Keratinocyte (primary cell): ENCODE measurements around the gene PLCL2. TPM values are rescaled to one million over a fixed set of nuclear protein-coding genes. Genes with fewer than 3 reads are reported as not detected.

Experiments used
- DNase-seq: peaks from one replicate; pipeline ENCODE4 v3.0.0-alpha.2; 2011; ENCODE audit warnings: low read depth, missing footprints, low spot score
- FAIRE-seq: peaks from 2 replicates; lab custom pipeline; 2011; peaks lifted over from hg19 to GRCh38; lab: Jason Lieb, UNC
- H2AFZ ChIP-seq: 2 replicates; pipeline ENCODE4 v1.6.0; 2012; ENCODE audit warnings: low read length, control low read depth, inconsistent platforms; ENCODE audit not compliant: control insufficient read depth
- H3K27ac ChIP-seq: 2 replicates; pipeline ENCODE4 v1.5.1; 2011; ENCODE audit warnings: low read length; ENCODE audit not compliant: control insufficient read depth, insufficient read depth
- H3K27me3 ChIP-seq: 3 replicates; pipeline ENCODE4 v1.6.0; 2011; ENCODE audit warnings: low read length; ENCODE audit not compliant: control insufficient read depth, insufficient read depth; ENCODE audit errors: extremely low read depth
- H3K36me3 ChIP-seq, 2 experiments: 2 replicates in 1 of 2; 3 replicates in 1 of 2; pipeline ENCODE4 v1.5.1; 2011; ENCODE audit warnings: low read length in 2 of 2, mild to moderate bottlenecking in 1 of 2; ENCODE audit not compliant: control insufficient read depth in 2 of 2, insufficient read depth in 2 of 2; ENCODE audit errors: extremely low read depth in 1 of 2
- H3K4me1 ChIP-seq: 3 replicates; pipeline ENCODE4 v1.5.1; 2011; ENCODE audit warnings: low read length; ENCODE audit not compliant: control insufficient read depth, insufficient read depth; ENCODE audit errors: extremely low read depth
- H3K4me2 ChIP-seq: 3 replicates; pipeline ENCODE4 v1.6.0; 2011; ENCODE audit warnings: low read depth, low read length; ENCODE audit not compliant: control insufficient read depth, insufficient read depth; ENCODE audit errors: extremely low read depth
- H3K4me3 ChIP-seq, 3 experiments: fragments of 200-600 bp in 1 of 3; sonication (generic) in 1 of 3; 2 replicates in 2 of 3; 3 replicates in 1 of 3; pipeline ENCODE4 v1.5.1; 2011 to 2016; ENCODE audit warnings: low read length in 3 of 3, mild to moderate bottlenecking in 3 of 3, control low read depth in 2 of 3, inconsistent platforms in 1 of 3, low read depth in 1 of 3, mixed read lengths in 1 of 3, mixed run types in 1 of 3, moderate library complexity in 1 of 3; ENCODE audit not compliant: control insufficient read depth in 2 of 3, insufficient read depth in 2 of 3; ENCODE audit errors: extremely low read depth in 1 of 3
- H3K79me2 ChIP-seq: 2 replicates; pipeline ENCODE4 v1.6.0; 2012; ENCODE audit warnings: low read length; ENCODE audit not compliant: control insufficient read depth, insufficient read depth
- H3K9ac ChIP-seq: 3 replicates; pipeline ENCODE4 v1.6.0; 2011; ENCODE audit warnings: low read length; ENCODE audit not compliant: control insufficient read depth, insufficient read depth; ENCODE audit errors: extremely low read depth
- H3K9me1 ChIP-seq: 3 replicates; pipeline ENCODE4 v1.6.0; 2011; ENCODE audit warnings: low read length; ENCODE audit not compliant: control insufficient read depth, insufficient read depth; ENCODE audit errors: extremely low read depth
- H3K9me3 ChIP-seq: 2 replicates; pipeline ENCODE4 v1.5.1; 2012; ENCODE audit warnings: low read depth, low read length; ENCODE audit not compliant: control insufficient read depth
- H4K20me1 ChIP-seq: 3 replicates; pipeline ENCODE4 v1.6.0; 2011; ENCODE audit warnings: low read length; ENCODE audit not compliant: control insufficient read depth, insufficient read depth; ENCODE audit errors: extremely low read depth
- EZH2 ChIP-seq: IDR thresholded peaks from one replicate; pipeline ENCODE4 v1.6.1; 2012; ENCODE audit warnings: inconsistent platforms, mild to moderate bottlenecking, low read length, moderate library complexity
- dilution Hi-C: fragments of 300-500 bp; cut with MboI; formaldehyde crosslinking; loops from one replicate; pipeline ENCODE4 v1.7.0; 2020; ENCODE audit warnings: low sequenced_read_pairs; ENCODE audit not compliant: extremely low pct_ligation_motif_present
- polyA plus RNA-seq, 5 experiments: library from polyadenylated mRNA; depleted of rRNA in 3 of 5; stranded (reverse) in 3 of 5; stranded (forward) in 1 of 5; unstranded in 1 of 5; fragments of >200 nt; gene quantifications; 1 replicate in 1 of 5; 2 replicates in 3 of 5; 3 replicates in 1 of 5; pipeline versions ENCODE4 v1.2.1 to v1.2.3, GENCODE V29; 2011 to 2012; ENCODE audit warnings: missing spikeins in 2 of 5, low read depth in 1 of 5, low replicate concordance in 1 of 5
- TF ChIP-seq, protein P1 (sequence below), 3 experiments: IDR thresholded peaks in 1 of 3; conservative IDR thresholded peaks in 1 of 3; optimal IDR thresholded peaks in 1 of 3; 2 replicates in 2 of 3; 3 replicates in 1 of 3; pipeline versions ENCODE3 to v1.5.1; 2011; ENCODE audit warnings: low read length in 3 of 3, mild to moderate bottlenecking in 3 of 3, moderate library complexity in 2 of 3, control low read depth in 1 of 3, inconsistent platforms in 1 of 3; ENCODE audit not compliant: insufficient read depth in 2 of 3; ENCODE audit errors: extremely low read depth in 1 of 3

The PLCL2 gene
- polyA plus RNA-seq, 1 donor (not counting 4 experiments of a cell fraction or from before 2014, with no cell fraction given), result 0.20 TPM

DNA sequence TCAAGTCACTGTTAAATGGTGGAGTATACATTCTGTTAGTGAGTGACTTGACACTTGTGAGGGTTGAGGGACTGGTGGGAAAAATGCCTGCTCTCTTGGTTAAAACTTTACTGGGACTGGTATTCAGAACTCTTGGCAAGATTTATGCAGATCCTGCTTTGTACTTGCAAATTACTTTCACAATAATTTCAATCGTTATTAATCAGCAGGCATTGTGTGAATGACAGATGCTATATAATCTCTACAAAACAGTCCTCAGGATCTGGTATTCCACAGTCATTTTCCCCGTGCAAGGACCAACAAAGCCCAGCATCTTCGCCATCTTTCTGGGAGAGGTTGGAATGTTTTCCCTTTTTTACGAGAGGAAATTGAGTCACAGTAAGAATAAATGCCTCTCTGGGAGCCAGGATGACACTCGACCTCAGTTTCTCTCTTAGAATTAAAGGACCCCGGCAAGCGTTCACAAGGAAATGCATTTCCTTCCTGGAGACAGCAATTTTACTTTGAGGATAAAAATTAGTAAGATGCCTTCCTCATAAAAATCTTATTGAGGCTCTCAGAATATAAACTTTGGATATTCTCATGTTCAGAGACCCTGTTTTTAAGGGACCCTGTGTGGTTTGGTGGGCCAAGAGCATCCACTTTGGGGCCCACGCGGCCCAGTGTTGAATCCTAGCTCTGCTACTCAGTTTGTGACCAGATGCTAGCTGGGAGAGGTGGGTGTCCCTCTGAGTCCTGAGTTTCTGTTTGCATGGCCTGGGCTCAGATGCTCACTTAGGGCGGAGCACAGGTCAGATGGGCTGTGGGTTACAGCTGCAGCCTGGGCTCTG lies 45.3 kb upstream of the PLCL2 start:
- Histone ChIP-seq H3K27me3 (no peaks in the 10 kb centered on the region), H3K9me1 (no peaks in the 10 kb centered on the region), H3K4me1 (no peaks in the 10 kb centered on the region), H3K27ac (no peak overlapping the region), H3K9me3 (no peaks in the 10 kb centered on the region), H4K20me1 (no peaks in the 10 kb centered on the region), H3K79me2 (no peaks in the 10 kb centered on the region), H3K4me3 (no peak overlapping the region), H3K9ac (no peak overlapping the region), H2AFZ (no peak overlapping the region), H3K4me2 (no peak overlapping the region), H3K36me3 (no peaks in the 10 kb centered on the region)
- FAIRE-seq (no peak), DNase-seq (no peak)
- dilution Hi-C loops, result no loop called here
- TF ChIP-seq EZH2, result no peak
- TF ChIP-seq, protein P1, sequence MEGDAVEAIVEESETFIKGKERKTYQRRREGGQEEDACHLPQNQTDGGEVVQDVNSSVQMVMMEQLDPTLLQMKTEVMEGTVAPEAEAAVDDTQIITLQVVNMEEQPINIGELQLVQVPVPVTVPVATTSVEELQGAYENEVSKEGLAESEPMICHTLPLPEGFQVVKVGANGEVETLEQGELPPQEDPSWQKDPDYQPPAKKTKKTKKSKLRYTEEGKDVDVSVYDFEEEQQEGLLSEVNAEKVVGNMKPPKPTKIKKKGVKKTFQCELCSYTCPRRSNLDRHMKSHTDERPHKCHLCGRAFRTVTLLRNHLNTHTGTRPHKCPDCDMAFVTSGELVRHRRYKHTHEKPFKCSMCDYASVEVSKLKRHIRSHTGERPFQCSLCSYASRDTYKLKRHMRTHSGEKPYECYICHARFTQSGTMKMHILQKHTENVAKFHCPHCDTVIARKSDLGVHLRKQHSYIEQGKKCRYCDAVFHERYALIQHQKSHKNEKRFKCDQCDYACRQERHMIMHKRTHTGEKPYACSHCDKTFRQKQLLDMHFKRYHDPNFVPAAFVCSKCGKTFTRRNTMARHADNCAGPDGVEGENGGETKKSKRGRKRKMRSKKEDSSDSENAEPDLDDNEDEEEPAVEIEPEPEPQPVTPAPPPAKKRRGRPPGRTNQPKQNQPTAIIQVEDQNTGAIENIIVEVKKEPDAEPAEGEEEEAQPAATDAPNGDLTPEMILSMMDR (optimal IDR thresholded peaks at IDR 0.05 in 1 of 3, IDR thresholded peaks at IDR 0.05 in 1 of 3, conservative IDR thresholded peaks at IDR 0.05 in 1 of 3; ENCODE audit: extremely low read depth in 1 of 3, insufficient read depth in 2 of 3, low read length in 3 of 3), result no peak

DNA sequence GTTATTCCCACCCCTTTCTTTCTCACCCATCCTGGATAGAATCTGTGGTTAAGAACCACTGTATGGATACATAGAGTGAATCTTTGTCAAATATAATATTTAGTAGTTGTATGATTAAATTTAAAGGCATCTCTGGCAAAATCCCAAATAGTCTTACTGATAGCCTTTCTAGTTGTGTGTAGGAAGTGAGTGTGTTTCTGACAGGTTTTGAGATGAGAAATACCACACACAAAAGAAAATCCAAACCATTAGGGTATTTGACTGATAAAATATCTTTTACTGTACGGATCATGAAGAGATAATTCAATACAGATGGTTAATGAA lies 44.7 kb upstream of the PLCL2 start:
- no peaks in the 10 kb centered on the region for H4K20me1 ChIP-seq
- H3K4me2 ChIP-seq, result no peak overlapping the region
- H3K9me3 ChIP-seq, result no peaks in the 10 kb centered on the region
- H3K9ac ChIP-seq, result no peak overlapping the region
- H3K4me3 ChIP-seq, result no peak overlapping the region
- H3K4me1 ChIP-seq, result no peaks in the 10 kb centered on the region
- FAIRE-seq (no peak), DNase-seq (no peak)
- H3K36me3 ChIP-seq, result no peaks in the 10 kb centered on the region
- no peak overlapping the region for H2AFZ ChIP-seq
- no peak for TF ChIP-seq EZH2
- TF ChIP-seq, protein P1 (optimal IDR thresholded peaks at IDR 0.05 in 1 of 3, IDR thresholded peaks at IDR 0.05 in 1 of 3, conservative IDR thresholded peaks at IDR 0.05 in 1 of 3; ENCODE audit: extremely low read depth in 1 of 3, insufficient read depth in 2 of 3, low read length in 3 of 3), result no peak
- no peaks in the 10 kb centered on the region for H3K9me1 ChIP-seq
- dilution Hi-C loops, result no loop called here
- no peak overlapping the region for H3K27ac ChIP-seq
- no peaks in the 10 kb centered on the region for H3K27me3 ChIP-seq
- no peaks in the 10 kb centered on the region for H3K79me2 ChIP-seq
